Gastroesophageal sphincter (tissue), 4 donors: ENCODE measurements around the gene AKR7A2. TPM values are rescaled to one million over a fixed set of nuclear protein-coding genes. Genes with fewer than 3 reads are reported as not detected.

Experiments
- ATAC-seq: fragments of 150-250 bp; one replicate; pipeline ENCODE4 v1.9.1; 2016; ENCODE audit warnings: mild to moderate bottlenecking, moderate library complexity
- H3K27ac ChIP-seq, 4 donors: fragments of 200-600 bp; sonication (generic) in 3 of 4; 1 replicate in 3 of 4; 2 replicates in 1 of 4; pipeline ENCODE4 v1.5.1; 2016 to 2019
- H3K27me3 ChIP-seq: fragments of 200-600 bp; sonication (generic); one replicate; pipeline ENCODE4 v1.5.1; 2019
- H3K36me3 ChIP-seq, 2 donors: fragments of 200-600 bp; sonication (generic); one replicate each; pipeline ENCODE4 v1.5.1; 2019; ENCODE audit warnings: control low read depth in 1 of 2
- H3K4me1 ChIP-seq, 3 donors: fragments of 200-600 bp; sonication (generic); 1 replicate in 2 of 3; 2 replicates in 1 of 3; pipeline ENCODE4 v1.5.1; 2016 to 2019; ENCODE audit warnings: control low read depth in 2 of 3
- H3K4me3 ChIP-seq, 2 donors: fragments of 200-600 bp; sonication (generic); one replicate each; pipeline ENCODE4 v1.5.1; 2019; ENCODE audit warnings: mild to moderate bottlenecking in 1 of 2, moderate library complexity in 1 of 2
- H3K9me3 ChIP-seq, 3 donors: fragments of 200-600 bp; sonication (generic); one replicate each; pipeline ENCODE4 v1.5.1; 2017 to 2019; ENCODE audit warnings: control low read depth in 2 of 3
- CTCF ChIP-seq, 4 experiments: fragments of 200-600 bp in 2 of 4; fragments of 450-650 bp in 2 of 4; sonication (generic) in 1 of 4; IDR thresholded peaks; one replicate each; pipeline ENCODE4 v1.5.1; 2017 to 2019; ENCODE audit warnings: antibody characterized with exemption in 4 of 4, mild to moderate bottlenecking in 2 of 4, moderate library complexity in 2 of 4
- EP300 ChIP-seq: sonication (generic); formaldehyde crosslinking; IDR thresholded peaks from one replicate; pipeline ENCODE4 v1.6.1; 2017; ENCODE audit warnings: antibody characterized with exemption, mild to moderate bottlenecking
- POLR2A ChIP-seq, 2 donors: fragments of 450-650 bp; IDR thresholded peaks; one replicate each; pipeline ENCODE4 v1.6.1; 2017; ENCODE audit warnings: antibody characterized with exemption in 2 of 2, mild to moderate bottlenecking in 2 of 2, moderate library complexity in 1 of 2
- POLR2AphosphoS5 ChIP-seq: sonication (generic); formaldehyde crosslinking; IDR thresholded peaks from one replicate; pipeline ENCODE4 v1.6.1; 2017; ENCODE audit warnings: antibody characterized with exemption
- WGBS, 2 donors: methylation state at CpG; one replicate each; pipeline ENCODE4 v1.1.5; 2018; ENCODE audit warnings: low coverage in 1 of 2; 5-methylcytosine and 5-hydroxymethylcytosine counted together
- total RNA-seq, 4 donors: library from RNA; depleted of rRNA; stranded (reverse); fragments of >200 nt; gene quantifications; one replicate each; pipeline ENCODE4 v1.1.0, GENCODE V29; 2016

The AKR7A2 gene
- total RNA-seq, 4 donors from 2014 or later = 58.2 to 77.2 (median 63.7) TPM

GRCh38 chr1:19327301-19327700 is 15.4 kb upstream of the AKR7A2 start:
- no peaks in the 10 kb centered on the region for H3K9me3 ChIP-seq
- H3K36me3 ChIP-seq = peaks cover 0 to 98% of the 10 kb centered on the region in 2 donors
- ATAC-seq = no peak
- no peak overlapping the region for H3K27ac ChIP-seq
- no peak for TF ChIP-seq EP300
- TF ChIP-seq POLR2AphosphoS5 = no peak
- no peak for TF ChIP-seq CTCF (IDR thresholded peaks at IDR 0.05)
- no peak for TF ChIP-seq POLR2A (IDR thresholded peaks at IDR 0.05)
- H3K27me3 ChIP-seq = no peaks in the 10 kb centered on the region
- H3K4me3 ChIP-seq = no peak overlapping the region
- WGBS, 2 donors = 88% methylated on average over 11 of the region's 16 CpGs; no CpG with 5 or more reads in 1 of the 2 donors
- H3K4me1 ChIP-seq = no peaks in the 10 kb centered on the region

DNA sequence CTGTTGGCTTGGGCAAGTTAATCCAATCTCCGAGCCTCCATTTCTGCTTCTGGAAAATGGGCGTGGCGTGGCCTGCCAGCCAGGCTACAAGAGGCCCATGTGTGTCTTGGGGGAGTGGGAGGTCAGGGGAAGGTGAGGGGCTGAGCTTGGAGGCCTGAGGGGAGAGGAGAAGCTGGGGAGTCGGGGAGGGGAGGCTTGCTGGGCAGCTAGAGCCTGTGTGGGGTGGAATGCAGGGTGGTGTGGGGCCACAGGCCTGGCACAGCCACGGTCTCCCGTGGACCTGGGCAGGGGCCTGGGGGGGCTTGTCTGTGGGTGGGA is 14.8 kb upstream of the AKR7A2 start:
- no peak for TF ChIP-seq POLR2AphosphoS5
- TF ChIP-seq POLR2A (IDR thresholded peaks at IDR 0.05) = no peak
- TF ChIP-seq EP300 = no peak
- TF ChIP-seq CTCF (IDR thresholded peaks at IDR 0.05) = no peak
- 90% methylated on average over 2 of the region's 6 CpGs; no CpG with 5 or more reads in 1 of the 2 donors for whole genome bisulfite sequencing, 2 donors
- no peaks in the 10 kb centered on the region for H3K4me1 ChIP-seq
- no peaks in the 10 kb centered on the region for H3K27me3 ChIP-seq
- no peak overlapping the region for H3K4me3 ChIP-seq
- no peaks in the 10 kb centered on the region for H3K9me3 ChIP-seq
- H3K36me3 ChIP-seq = peaks cover 0 to 98% of the 10 kb centered on the region in 2 donors
- no peak for ATAC-seq
- no peak overlapping the region for H3K27ac ChIP-seq

GRCh38 chr1:19325958-19326747 is 14.2 kb upstream of the AKR7A2 start:
- 74% methylated on average over 6 of the region's 32 CpGs; no CpG with 5 or more reads in 1 of the 2 donors for WGBS, 2 donors
- TF ChIP-seq CTCF (IDR thresholded peaks at IDR 0.05) (peak in 1 of 4 experiments; percentile 6), POLR2A (IDR thresholded peaks at IDR 0.05) (no peak)
- ATAC-seq = no peak

DNA sequence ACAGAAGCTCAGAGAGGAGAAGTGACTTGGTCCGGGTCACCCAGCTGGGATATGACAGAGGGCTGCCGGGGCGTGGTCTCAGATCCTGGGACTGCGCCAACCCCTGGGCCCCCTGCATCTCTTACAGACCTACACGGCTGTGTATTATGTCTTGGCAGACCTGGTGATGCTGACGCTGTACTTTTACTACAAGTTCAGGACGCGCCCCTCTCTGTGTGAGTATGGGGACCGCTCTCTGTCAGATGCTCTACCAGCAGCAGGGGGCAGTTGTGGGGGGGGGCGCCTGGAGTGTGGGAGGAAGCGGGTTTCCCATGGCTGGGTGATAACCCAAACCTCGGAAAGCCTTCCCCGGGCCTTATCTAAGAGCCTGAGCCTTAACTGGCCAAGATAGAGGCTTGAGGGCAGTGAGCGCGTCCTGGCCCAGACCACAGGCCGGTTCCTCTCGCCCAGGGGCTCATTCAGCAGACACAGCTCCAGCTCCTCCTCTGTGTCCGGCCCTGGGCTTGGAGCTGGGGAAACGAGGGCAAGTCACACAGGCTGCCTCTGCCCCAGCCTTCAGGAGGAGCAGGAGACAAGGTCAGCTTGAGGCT is 13.5 kb upstream of the AKR7A2 start:
- no peaks in the 10 kb centered on the region for H3K4me1 ChIP-seq
- H3K9me3 ChIP-seq = no peaks in the 10 kb centered on the region
- no peak overlapping the region for H3K27ac ChIP-seq
- TF ChIP-seq EP300 (no peak), CTCF (IDR thresholded peaks at IDR 0.05) (no peak), POLR2AphosphoS5 (no peak), POLR2A (IDR thresholded peaks at IDR 0.05) (no peak)
- H3K4me3 ChIP-seq = no peak overlapping the region
- H3K27me3 ChIP-seq = no peaks in the 10 kb centered on the region
- 79% methylated on average over 6 of the region's 19 CpGs; no CpG with 5 or more reads in 1 of the 2 donors for WGBS, 2 donors
- peaks cover 0 to 88% of the 10 kb centered on the region in 2 donors for H3K36me3 ChIP-seq
- ATAC-seq = no peak

More at GRCh38 chr1:19325958-19326747, 14.2 kb upstream of the AKR7A2 start:
- no peak overlapping the region for H3K27ac ChIP-seq
- no peak overlapping the region for H3K4me3 ChIP-seq
- no peaks in the 10 kb centered on the region for H3K9me3 ChIP-seq
- peaks cover 0 to 93% of the 10 kb centered on the region in 2 donors for H3K36me3 ChIP-seq
- H3K4me1 ChIP-seq = no peaks in the 10 kb centered on the region
- H3K27me3 ChIP-seq = no peaks in the 10 kb centered on the region

DNA sequence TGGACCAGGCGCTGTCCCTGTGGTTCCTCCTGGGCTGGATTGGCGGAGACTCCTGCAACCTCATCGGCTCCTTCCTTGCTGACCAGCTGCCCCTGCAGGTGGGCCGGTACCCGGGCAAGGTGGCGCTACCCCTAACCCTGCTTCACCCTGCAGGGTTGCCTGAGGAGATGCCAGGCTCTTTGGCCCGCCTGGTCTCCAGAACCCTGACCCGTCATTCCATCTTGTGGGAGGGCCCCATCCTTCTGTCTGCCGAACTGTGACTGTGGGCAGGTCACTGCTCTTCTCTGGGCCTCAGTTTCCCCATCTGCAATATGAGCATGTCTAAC is 12.7 kb upstream of the AKR7A2 start:
- no CpG with 5 or more reads among the region's 9 CpGs for WGBS, 2 donors
- peaks cover 0 to 80% of the 10 kb centered on the region in 2 donors for H3K36me3 ChIP-seq

More for the DNA sequence above, 12.7 kb upstream of the AKR7A2 start:
- H3K27ac ChIP-seq = no peak overlapping the region
- no peaks in the 10 kb centered on the region for H3K4me1 ChIP-seq
- H3K9me3 ChIP-seq = no peaks in the 10 kb centered on the region
- H3K27me3 ChIP-seq = no peaks in the 10 kb centered on the region
- no peak for TF ChIP-seq CTCF (IDR thresholded peaks at IDR 0.05)
- TF ChIP-seq POLR2AphosphoS5 = no peak
- H3K4me3 ChIP-seq = no peak overlapping the region
- no peak for ATAC-seq
